Measurements from ENCODE around the gene THEM4.
"Not testable (repeated sequence)": the region's sequence is repeated elsewhere in the genome, so short reads cannot be mapped to it uniquely, and the experiment has no call there.

The THEM4 gene

DNA sequence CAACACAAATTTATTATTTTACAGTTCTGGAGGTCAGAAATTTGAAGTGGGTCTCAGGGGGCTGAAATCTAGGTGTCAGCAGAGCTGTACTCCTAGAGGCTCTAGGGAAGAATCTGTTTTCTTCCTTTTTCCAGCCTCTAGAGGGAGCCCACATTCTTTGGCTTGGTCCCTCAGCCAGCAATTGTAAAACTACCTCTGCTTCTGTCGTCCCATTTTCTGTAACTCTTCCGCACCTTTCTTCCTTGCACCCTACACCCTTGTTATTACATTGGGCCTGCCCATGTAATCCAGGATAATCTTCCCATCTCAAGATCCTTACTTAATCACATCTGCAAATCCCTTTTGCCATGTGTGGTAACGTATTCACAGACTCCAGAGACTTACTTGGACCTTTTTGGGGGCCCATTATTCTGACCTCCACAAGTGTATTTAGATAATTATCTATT, 24.8 kb upstream of the THEM4 start:
- DNase-seq: peak; percentile 38

GRCh38 chr1:151924691-151925587, 15.6 kb upstream of the THEM4 start:
- no peak for DNase-seq

DNA sequence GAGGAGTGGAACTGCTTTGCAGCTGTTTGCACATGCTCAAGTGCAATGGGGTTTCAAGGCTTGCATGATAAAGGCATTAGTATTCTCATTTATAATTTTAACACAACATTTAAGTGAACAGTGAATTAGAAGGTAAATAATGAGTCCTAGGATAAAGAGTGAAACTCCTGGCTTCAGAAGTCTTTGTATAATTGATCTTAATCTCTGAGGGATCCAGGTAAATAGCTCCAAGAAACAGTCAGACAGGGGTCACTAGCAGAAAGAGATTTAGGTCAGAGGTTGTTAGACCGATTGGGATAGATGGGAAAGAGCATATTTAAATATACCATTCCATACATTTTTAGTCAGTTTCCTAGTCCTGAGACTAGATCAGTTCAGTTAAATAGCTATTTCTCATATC, 14.1 kb upstream of the THEM4 start:
- no peak for DNase-seq

DNA sequence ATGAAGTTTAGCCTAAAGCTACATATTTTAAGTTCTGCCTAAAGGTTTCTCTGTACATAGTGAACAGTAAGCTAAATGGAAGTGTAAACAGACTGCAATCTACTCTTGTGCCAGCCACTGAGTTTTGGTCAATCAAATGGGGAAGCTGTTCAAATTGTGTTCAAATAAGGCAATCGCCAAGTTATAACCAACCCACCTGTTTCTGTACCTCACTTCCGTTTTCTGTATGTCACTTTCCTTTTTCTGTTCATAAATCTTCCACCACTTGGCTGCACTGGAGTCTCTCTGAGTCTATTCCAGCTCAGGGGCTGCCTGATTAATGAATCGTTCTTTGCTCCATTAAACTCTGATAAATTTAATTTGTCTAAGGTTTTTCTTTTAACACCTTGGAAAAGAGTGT, 10.8 kb upstream of the THEM4 start:
- DNase-seq: no peak

- DNase-seq: no peak
These were observed 9.7 kb upstream of the THEM4 start for GRCh38 chr1:151918819-151919610.

GRCh38 chr1:151918156-151918555, 8.8 kb upstream of the THEM4 start:
- no peak for DNase-seq

DNA sequence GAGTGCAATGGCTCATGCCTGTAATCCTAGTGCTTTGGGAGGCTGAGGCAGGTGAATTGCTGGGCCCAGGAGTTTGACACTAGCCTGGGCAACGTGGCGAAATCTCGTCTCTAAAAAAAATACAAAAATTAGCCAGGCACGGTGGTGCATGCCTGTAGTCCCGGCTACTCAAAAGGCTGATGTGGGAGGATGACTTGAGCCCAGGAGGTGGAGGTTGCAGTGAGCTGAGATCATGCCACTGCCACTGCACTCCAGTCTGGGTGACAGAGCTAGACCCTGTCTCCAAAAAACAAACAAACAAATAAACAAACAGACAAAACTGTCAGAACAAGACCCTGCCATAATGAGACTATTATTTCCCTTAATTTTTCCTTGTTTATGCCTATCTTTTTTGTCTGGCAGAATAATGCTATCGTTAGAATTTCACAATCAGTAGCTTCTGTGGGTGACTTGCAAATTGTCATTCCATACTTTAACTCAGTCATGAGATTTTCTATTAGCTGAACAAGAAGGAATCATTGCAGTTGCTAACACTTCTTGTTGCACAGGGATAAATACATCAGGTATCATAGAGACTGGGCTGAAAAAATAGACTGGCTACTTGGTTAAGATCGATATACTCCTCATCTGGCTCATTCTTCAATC, 7.5 kb upstream of the THEM4 start:
- no peak for DNase-seq

- DNase-seq: no peak
These were observed 5.9 kb upstream of the THEM4 start for GRCh38 chr1:151915061-151915686.

DNA sequence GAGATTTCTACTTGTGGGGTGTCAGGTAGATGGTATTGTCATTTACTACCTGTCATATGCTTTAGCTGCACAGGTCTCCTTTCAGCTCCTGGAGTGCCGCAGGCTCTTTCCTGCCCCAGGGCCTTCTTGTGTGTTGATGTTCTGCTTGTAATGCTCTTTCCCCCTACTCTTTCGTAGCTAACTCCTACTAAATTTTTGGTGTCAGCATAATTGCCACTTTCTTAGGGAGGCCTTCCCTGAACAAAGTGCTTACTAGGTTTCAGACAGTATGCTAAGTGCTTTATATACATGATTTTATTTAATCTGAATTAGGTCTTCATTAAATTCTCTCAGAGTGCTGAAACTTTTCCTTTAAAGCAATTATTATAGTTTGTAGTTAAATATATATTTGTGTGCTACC, 4.8 kb upstream of the THEM4 start:
- DNase-seq: no peak

DNA sequence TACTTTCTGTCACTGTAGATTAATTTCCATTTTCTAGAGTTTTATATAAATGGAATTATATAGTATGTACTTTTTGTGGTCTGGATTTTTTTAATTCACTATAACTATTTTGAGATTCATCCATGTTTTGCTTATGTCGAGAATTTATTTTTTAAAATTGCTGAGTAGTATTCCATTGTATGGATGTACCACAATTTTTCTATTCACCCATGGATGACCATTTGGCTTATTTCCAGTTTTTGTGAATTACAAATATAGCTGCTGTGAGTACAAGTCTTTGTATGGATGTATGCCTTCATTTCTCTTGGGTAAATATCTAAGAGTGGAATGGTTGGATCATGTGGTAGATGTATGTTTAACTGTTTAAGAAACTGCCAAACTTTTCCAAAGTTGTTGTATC, 3.7 kb upstream of the THEM4 start:
- no peak for DNase-seq

- no peak for DNase-seq
These were observed 1.1 kb downstream of the THEM4 start for GRCh38 chr1:151908228-151908691.

DNA sequence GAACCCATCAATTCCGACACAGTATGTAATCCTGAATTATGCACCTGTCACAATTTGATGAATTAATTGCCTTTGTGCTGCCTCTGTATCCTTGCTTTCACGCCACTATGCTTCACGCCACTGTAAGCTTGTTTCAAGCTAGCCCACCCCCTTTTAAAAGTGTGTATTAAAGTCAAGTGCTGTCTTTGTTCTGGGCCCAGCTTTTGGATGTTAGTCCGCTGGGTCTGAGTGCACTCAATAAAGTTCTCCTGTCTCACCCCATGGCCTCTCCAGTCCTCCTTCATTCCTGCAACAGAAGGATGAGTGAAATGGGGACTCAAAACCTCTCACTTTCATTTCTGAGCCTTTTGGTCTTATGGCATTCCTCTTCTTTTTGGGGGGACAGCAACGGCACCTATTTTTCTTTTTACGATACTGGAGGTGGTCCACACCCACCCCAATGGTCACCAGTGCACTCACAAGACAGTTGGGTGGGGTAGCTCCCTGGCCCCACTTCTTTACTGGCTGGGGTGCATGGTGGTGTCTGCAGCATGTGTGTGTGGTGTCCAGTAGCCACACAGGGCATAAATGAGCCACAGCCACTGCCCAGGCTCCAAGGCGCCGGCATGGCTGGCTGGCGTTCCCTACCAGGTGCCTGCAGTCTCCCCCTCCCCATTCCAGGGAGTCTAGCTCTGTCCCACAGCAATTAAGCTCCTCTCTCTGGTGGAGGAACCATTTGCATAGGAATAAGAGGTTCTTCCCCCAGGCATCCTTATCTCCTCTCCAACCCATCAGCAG, 1.8 kb downstream of the THEM4 start:
- DNase-seq: no peak

DNA sequence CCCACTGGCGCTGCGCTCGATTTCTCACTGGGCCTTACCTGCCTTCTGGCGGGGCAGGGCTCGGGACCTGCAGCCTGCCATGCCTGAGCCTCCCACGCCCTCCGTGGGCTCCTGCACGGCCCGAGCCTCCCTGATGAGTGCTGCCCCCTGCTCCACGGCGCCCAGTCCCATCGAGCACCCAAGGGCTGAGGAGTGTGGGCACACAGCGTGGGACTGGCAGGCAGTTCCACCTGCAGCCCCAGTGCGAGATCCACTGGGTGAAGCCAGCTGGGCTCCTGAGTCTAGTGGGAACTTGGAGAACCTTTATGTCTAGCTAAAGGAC, 3.0 kb downstream of the THEM4 start:
- DNase-seq: not testable (repeated sequence)

DNA sequence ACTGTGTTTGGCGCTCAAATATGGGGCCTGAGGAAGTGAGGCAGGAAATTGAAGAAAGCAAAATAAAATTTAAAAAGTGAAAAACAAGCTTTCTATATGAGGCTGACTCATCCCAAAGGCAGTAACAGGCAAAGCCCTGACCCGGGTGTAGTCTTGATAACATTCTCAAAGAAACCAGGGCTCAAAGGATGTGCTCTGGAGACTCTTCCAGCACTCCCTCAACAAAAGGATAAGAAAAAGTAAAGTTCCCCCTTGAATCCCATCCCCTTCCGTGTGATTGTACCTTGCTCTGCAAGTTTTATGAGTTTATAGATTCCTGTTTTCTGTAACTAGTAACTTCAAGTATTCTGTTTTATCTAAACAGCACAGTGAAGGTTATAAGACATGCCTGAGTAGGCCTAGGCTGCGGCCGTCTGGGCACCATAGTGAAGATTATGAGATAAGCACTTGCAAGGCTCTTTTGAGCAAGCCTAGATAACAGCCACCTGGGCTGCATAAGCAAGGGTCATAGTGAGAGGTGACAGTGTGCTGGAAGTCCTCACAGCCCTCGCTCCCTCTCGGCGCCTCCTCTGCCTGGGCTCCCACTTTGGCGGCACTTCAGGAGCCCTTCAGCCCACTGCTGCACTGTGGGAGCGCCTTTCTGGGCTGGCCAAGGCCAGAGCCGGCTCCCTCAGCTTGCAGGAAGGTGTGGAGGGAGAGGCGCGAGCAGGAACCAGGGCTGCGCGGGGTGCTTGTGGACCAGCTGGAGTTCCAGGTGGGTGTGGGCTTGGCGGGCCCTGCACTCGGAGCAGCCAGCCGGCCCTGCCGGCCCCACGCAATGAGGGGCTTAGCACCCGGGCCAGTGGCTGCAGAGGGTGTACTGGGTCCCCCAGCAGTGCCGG, 3.6 kb downstream of the THEM4 start:
- not testable (repeated sequence) for DNase-seq

DNA sequence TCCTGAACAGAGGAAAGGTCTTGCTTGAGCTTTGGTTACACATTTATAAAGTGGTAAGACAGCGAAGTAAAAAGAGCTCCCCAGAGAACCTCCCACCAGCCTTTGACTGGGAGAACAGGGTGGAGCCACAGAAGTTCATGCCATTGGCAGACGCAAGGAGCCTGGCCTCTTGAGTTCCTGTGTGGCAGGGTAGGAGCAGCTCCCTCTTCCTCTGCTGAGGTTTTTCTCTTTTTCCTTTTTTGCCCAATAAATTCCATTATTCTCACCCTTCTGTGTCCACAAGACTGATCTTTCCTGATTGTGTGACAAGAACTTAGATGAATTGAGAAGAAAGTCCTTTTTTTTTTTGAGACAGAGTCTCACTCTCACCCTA, 4.3 kb downstream of the THEM4 start:
- DNase-seq: no peak

GRCh38 chr1:151902858-151903257, 6.5 kb downstream of the THEM4 start:
- no peak for DNase-seq

- not testable (repeated sequence) for DNase-seq
These were observed 8.5 kb downstream of the THEM4 start for GRCh38 chr1:151900804-151901203.

DNA sequence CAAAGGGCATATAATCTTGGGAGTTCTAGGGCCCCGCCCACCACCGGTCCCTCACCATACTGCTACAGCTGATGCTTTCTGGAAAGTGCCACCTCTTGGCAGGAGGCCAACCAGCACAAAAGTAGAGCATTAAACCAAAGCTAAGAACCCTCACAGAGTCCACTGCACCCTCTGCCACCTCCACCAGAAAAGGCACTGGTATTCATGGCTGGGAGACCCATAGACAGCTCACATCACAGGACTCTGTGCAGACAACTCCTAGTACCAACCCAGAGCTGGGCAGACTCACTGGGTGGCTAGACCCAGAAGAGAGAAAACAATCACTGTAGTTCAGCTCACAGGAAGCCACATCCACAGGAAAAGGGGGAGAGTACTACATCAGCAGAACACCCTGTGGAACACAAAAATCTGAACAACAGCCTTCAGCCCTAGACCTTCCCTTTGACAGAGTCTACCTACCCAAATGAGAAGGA, 10.8 kb downstream of the THEM4 start:
- no peak for DNase-seq

DNA sequence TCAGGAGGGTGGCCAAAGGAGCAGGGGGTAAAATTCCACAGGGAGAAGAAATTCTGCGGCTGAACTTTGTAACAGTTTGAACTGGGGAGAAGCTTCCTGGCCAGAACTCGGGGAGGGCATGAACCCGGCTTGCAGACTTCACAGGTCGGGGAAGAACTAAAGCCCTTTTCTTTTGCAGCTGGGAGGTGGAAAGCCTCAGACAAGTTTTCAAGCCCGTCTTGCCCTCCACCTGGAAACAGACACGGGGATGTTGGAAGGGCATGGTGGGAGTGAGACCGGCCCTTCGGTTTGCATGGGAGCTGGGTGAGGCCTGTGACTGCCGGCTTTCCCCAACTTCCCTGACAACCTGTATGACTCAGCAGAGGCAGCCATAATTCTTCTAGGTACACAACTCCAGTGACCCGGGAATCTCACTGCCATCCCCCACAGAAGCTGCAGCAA, 11.3 kb downstream of the THEM4 start:
- DNase-seq: no peak

DNA sequence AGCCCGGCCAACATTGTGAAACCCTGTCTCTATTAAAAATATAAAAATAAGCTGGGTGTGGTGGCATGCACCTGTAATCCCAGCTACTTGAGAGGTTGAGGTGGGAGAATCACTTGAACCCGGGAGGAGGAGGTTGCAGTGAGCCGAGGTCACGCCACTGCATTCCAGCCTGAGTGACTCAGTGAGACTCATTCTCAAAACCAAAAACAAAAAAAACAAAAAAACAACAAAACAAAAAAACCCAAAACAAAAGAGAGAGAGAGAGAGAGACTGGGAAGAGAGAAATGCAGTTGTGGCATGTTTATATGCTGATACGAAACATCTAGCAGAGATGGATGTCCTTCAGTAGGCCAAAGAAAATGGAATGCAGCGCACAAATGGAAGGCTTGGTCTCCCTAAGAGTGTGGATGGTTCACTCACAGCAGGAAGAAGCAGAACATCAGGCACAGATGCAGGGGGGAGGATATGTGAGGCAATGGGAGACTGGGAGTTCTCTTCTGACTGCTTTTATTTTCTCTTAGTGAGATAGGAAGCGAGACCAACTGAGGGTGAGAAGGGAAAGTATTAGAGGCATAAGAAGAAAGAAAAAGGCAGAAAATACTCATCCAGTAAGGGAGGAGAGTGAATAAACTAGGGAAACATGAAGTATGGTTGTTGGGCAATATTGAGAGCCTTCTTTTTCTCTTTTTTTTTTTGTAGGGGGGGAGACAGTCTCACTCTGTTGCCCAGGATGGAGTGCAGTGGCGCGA, 16.0 kb downstream of the THEM4 start:
- no peak for DNase-seq

Data from NCI-H748 treated with DMSO at 0.1 percent for 48 hours (cell line).